Tongue (tissue), 2 donors: ENCODE data around the gene STAT5B. TPM values are rescaled to one million over a fixed set of nuclear protein-coding genes. Genes with fewer than 3 reads are reported as not detected.
"Not testable (repeated sequence)": the region's sequence is repeated elsewhere in the genome, so short reads cannot be mapped to it uniquely, and the experiment has no call there.

Experiments
- DNase-seq: peaks from one replicate; pipeline ENCODE4 v3.0.0-alpha.2; 2015
- total RNA-seq: library from RNA; depleted of rRNA; stranded (reverse); fragments of >200 nt; gene quantifications from one replicate; pipeline ENCODE4 v1.2.3, GENCODE V29; 2014

STAT5B gene
- total RNA-seq: 63.7 TPM

DNA sequence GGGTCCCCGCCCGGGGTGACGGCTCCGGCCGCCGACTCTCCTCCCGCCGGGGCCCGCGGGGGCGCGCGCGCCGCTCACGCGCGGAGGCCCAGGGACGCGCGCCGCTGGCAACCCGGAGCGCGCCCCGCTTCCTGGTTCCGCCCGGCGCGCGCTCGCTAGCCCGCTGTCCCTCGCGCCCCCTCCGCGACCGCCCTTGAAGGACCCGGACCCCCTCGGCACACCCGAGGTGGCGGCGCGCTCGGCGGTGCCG lies at the start of gene STAT5B:
TSS of gene STAT5B (minus strand) at position 33 of the 250 bp plus-strand sequence. CDS start 44,264 bp downstream, outside the sequence.
- peak; percentile 83 for DNase-seq

GRCh38 chr17:42325026-42325425 lies 48.8 kb upstream of the STAT5B start:
- no peak for DNase-seq

DNA sequence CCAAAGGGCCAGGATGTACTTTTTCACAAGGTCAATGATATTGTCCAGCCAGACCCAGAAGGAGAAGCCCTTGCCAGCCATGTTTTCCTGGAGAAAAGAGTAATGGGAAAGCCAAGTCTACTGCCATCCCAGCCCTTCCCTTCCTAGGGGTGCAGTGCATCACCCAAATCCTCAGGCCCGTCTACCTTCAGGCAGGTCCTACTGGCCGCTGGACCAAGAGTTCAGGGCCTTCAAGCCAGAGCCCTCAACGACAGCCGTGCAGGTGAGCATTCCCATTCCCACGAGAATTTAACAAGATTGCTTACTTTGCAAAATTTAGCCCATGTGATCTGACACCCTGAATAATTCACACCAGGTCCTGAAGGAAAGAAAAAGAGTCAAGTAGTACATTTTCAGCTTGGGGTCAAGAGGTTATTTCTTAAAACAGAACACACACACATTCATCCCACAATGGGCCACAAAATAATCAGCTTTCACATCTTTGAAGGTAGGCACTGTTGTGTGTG lies 47.1 kb upstream of the STAT5B start:
- no peak for DNase-seq

GRCh38 chr17:42322382-42323267 lies 46.4 kb upstream of the STAT5B start:
- peak; percentile 97 for DNase-seq

- DNase-seq: no peak
Measured at GRCh38 chr17:42321555-42321954, 45.4 kb upstream of the STAT5B start.

- not testable (repeated sequence) for DNase-seq
Measured at GRCh38 chr17:42317967-42318366, 41.8 kb upstream of the STAT5B start.

DNA sequence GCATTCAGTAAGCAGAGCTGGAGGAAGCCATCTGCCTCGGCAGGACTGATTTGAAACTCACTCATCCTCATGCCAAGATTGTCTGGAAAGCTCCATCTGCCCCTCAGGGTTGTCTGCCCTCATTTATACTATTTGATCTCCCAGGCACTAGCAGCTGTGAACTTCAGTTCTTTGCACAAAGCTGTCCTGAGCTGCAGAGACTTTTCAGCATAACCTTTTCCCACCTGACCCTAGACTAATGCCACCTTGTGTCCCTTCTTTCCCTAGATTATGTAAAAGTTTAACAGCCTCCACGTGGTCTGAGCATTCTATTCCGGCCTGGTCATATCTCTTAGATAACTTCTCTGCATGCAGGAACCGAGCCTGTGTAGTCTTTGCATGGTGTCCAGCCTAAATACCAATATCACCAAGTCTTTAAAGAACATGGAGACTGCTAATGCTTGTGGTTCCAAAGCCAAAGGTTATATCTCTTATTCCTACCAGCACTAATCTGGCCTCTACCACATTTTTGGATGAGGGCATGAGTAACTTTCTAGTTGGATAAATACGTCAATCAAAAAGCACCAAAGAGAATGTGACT lies 41.2 kb upstream of the STAT5B start:
- no peak for DNase-seq

DNA sequence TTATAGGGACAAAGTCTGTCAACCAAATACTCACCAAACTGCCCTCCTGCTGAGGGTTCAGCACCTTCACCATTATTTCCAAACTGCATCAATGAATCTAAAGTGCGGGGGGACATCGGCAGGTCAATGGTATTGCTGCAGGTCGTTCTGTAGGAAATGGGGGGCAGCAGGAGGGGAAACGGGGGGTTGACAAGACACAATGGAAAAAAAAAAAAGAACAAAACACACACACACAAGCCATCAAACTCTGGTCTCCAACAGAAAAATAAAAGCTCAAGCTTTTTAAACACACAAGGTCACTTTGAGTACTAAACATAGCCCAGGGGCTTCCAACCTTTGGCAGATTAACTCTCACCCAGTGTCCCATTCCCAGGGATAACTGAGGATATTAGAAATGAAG lies 40.6 kb upstream of the STAT5B start:
- no peak for DNase-seq

DNA sequence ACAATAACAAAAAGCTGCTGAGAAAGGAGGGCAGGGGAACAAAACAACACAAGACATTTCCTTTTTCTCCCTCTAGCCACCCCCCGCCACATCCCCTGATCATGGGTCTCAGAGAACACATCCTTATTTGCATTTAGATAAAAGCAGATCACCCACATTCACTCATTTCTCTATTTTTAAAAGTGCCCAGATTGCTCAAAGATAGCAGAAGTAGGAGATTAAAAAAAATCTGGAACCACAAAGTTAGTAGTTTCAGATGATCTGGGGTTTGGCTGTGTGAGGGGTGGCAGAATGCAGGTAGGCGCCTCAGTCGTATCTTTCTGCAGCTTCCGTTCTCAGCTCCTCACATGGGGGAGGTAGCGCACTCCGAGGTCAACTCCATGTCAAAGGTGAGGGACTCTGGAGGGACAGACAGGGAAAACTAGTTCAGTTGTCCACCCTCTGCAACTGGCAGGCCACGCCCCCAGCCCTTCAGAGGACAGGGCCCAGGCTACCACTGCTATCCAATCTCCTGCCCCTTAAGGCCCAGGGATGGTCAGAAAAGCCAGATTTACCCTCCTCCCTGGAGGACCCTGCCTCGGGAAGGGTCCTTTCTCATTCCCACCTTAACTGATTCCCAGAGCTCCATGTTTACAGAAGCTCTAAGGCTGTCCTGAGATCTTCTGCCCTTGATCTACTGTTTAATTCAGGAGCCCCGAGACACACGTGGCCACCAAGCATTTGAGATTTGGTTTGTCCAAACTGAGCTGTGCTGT lies 39.4 kb upstream of the STAT5B start:
- DNase-seq: no peak

- no peak for DNase-seq
Measured at GRCh38 chr17:42313773-42314566, 37.8 kb upstream of the STAT5B start.

GRCh38 chr17:42313389-42313772 lies 37.2 kb upstream of the STAT5B start:
- no peak for DNase-seq

- peak; percentile 95 for DNase-seq
Measured at GRCh38 chr17:42312285-42313130, 36.3 kb upstream of the STAT5B start.

DNA sequence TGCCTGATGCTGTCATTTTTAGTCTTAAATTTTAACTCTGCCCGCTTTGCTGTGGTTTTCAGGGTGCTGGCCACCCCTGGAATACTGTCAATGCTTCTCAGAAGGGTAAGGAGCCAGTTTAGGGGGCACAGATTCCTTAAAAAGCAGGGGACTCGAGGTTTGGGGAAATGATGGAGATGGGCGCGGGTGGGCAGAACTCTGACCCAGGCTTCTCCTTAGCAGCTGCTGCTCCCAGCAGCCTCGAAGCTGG lies 35.8 kb upstream of the STAT5B start:
- DNase-seq: no peak

DNA sequence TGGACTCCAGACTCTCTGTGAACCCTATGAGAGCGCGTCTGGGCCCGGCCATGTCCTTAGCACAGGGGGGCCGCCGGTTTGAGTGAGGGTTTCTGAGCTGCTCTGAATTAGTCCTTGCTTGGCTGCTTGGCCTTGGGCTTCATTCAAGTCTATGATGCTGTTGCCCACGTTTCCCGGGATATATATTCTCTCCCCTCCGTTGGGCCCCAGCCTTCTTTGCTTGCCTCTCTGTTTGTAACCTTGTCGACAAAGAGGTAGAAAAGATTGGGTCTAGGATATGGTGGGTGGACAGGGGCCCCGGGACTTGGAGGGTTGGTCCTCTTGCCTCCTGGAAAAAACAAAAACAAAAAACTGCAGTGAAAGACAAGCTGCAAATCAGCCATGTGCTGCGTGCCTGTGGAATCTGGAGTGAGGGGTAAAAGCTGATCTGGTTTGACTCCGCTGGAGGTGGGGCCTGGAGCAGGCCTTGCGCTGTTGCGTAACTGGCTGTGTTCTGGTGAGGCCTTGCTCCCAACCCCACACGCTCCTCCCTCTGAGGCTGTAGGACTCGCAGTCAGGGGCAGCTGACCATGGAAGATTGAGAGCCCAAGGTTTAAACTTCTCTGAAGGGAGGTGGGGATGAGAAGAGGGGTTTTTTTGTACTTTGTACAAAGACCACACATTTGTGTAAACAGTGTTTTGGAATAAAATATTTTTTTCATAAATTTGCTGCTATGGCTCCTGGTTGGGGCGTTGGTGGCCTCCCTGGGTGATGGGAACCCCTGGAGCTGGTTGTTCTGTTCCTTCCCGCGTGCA lies 35.2 kb upstream of the STAT5B start:
- peak; percentile 94 for DNase-seq

DNA sequence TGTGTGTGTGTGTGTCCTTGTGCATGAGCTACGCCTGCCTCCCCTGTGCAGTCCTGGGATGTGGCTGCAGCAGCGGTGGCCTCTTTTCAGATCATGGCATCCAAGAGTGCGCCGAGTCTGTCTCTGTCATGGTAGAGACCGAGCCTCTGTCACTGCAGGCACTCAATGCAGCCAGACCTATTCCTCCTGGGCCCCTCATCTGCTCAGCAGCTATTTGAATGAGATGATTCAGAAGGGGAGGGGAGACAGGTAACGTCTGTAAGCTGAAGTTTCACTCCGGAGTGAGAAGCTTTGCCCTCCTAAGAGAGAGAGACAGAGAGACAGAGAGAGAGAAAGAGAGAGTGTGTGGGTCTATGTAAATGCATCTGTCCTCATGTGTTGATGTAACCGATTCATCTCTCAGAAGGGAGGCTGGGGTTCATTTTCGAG lies 34.6 kb upstream of the STAT5B start:
- DNase-seq: no peak

GRCh38 chr17:42309986-42310786 lies 34.0 kb upstream of the STAT5B start:
- peak; percentile 21 for DNase-seq

- DNase-seq: no peak
Measured at GRCh38 chr17:42309142-42309541, 33.0 kb upstream of the STAT5B start.

DNA sequence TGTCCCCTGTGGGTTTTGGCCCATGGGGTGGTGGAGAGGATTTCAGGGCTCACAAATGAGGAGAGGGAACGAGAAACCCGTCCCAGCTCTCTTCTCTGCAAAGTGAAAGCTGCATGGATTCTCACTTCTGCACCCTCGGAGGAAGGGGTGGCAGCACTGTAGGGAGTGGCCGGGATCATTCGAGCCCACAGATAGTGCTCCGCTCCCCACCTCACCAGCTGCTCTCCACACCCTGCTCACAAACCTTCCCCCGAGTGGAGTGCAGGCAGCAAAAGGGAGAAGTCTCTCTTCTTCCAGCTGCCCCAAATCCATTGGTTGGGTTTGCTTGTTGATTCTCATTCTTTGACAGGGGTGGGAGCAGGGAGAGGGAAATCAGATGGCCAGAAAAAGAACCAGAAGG lies 32.3 kb upstream of the STAT5B start:
- no peak for DNase-seq

DNA sequence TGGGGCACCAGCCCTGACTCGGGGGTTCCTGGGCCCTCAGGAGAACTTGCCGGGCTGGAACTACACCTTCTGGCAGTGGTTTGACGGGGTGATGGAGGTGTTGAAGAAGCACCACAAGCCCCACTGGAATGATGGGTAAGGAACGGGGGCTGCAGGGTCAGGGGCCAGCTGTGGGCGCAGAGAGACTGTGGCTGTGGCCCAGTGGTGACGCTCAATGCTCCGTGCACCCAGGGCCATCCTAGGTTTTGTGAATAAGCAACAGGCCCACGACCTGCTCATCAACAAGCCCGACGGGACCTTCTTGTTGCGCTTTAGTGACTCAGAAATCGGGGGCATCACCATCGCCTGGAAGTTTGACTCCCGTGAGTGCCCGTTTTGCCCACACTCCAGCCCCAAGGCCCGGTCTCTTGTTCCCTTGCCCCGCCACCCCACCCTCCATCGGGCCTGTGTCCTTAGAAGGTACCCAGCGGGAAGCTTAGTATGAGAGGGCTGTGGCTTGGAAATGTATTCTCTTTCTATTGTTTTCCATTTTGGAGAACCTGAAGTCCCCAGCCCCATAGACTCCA lies 31.3 kb upstream of the STAT5B start:
- no peak for DNase-seq

DNA sequence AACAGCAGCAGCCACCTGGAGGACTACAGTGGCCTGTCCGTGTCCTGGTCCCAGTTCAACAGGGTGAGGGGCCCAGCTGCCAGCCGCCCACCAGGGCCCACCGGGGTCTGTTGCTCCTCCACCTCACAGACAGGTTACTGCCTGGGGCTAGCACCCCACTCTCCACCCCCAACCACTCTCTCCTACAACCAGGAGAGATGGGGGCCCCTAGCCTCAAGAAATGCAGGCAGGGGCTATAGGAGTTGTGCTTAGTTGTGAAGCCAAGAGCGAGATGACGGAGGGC lies 30.1 kb upstream of the STAT5B start:
- DNase-seq: no peak
